GM12873 (cell line): ENCODE measurements around the gene AP1S3.

Experiments used
- TF ChIP-seq, protein P1 (sequence below): IDR thresholded peaks from 2 replicates; pipeline ENCODE4 v1.5.1; 2012; ENCODE audit warnings: low read depth, mild to moderate bottlenecking, moderate library complexity, low read length, control low read depth; ENCODE audit not compliant: insufficient read depth; ENCODE audit errors: missing control alignments

AP1S3 gene

DNA sequence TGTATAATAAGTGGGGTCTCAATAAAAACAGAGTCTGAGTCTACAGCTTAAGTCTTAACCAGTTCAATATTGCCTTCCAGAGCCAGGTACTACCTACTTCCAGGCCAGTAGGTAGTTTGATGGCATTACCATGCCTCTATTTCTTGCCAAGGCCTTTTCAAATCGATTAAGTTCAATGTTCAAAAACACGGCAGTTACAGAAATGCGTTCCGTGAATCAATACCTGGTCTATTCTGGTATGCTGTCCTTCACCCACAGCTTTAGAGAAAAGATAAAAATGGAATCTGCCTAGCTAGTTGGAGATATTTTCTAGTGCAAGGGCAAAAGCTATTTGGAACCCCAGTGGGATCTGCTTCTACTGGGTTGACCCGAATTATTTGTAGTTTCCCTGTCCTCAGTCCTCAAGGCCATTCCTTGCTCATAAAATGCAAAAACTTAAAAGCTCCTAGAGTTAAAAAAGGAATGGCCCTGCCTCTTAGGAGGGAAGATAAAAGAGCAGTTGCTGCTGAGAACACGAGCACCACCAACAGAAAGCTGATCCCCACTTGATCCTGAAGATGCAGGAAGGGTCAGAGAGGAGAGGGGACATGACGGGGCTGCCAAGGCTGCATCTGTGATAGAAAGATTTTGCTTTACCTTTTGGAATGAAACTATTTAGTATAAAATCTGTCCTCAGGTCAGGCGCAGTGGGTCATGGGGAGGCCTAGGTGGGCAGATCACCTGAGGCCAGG, 125.6 kb downstream of the AP1S3 start:
- TF ChIP-seq, protein P1, sequence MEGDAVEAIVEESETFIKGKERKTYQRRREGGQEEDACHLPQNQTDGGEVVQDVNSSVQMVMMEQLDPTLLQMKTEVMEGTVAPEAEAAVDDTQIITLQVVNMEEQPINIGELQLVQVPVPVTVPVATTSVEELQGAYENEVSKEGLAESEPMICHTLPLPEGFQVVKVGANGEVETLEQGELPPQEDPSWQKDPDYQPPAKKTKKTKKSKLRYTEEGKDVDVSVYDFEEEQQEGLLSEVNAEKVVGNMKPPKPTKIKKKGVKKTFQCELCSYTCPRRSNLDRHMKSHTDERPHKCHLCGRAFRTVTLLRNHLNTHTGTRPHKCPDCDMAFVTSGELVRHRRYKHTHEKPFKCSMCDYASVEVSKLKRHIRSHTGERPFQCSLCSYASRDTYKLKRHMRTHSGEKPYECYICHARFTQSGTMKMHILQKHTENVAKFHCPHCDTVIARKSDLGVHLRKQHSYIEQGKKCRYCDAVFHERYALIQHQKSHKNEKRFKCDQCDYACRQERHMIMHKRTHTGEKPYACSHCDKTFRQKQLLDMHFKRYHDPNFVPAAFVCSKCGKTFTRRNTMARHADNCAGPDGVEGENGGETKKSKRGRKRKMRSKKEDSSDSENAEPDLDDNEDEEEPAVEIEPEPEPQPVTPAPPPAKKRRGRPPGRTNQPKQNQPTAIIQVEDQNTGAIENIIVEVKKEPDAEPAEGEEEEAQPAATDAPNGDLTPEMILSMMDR = no peak
